Lung (tissue), 12 donors: Measurements from ENCODE around the gene TEX22. TPM values are rescaled to one million over a fixed set of nuclear protein-coding genes. Genes with fewer than 3 reads are reported as not detected.

ENCODE experiments used
- ATAC-seq: fragments of 200-7000 bp; cut with Tn5 transposase; one replicate; pipeline ENCODE4 v1.9.1; 2020; ENCODE audit warnings: moderate number of reproducible peaks; ENCODE audit not compliant: insufficient read depth, low FRiP score
- DNase-seq, 3 donors: peaks; one replicate each; pipeline ENCODE4 v3.0.0-alpha.2; 2013 to 2017
- H3K27ac ChIP-seq, 2 donors: one replicate each; pipeline ENCODE4 v1.5.1; 2013; ENCODE audit warnings: mild to moderate bottlenecking in 2 of 2, moderate library complexity in 2 of 2, control low read depth in 1 of 2, inconsistent platforms in 1 of 2, low read depth in 1 of 2, low read length in 1 of 2
- H3K27me3 ChIP-seq, 3 donors: one replicate each; pipeline ENCODE4 v1.5.1; 2013; ENCODE audit warnings: low read length in 2 of 3; ENCODE audit not compliant: control insufficient read depth in 3 of 3, insufficient read depth in 3 of 3
- H3K36me3 ChIP-seq, 4 donors: one replicate each; pipeline ENCODE4 v1.5.1; 2013; ENCODE audit warnings: low read length in 4 of 4, mild to moderate bottlenecking in 1 of 4, moderate library complexity in 1 of 4; ENCODE audit not compliant: control insufficient read depth in 4 of 4, insufficient read depth in 4 of 4
- H3K4me1 ChIP-seq, 5 donors: one replicate each; pipeline ENCODE4 v1.5.1; 2013; ENCODE audit warnings: low read length in 5 of 5, mild to moderate bottlenecking in 2 of 5, moderate library complexity in 1 of 5; ENCODE audit not compliant: control insufficient read depth in 5 of 5, insufficient read depth in 5 of 5
- H3K4me3 ChIP-seq: one replicate; pipeline ENCODE4 v1.5.1; 2013; ENCODE audit warnings: mild to moderate bottlenecking, control low read depth, moderate library complexity
- H3K9ac ChIP-seq, 2 donors: one replicate each; pipeline ENCODE4 v1.5.1; 2013; ENCODE audit warnings: low read length in 2 of 2, control low read depth in 1 of 2; ENCODE audit not compliant: insufficient read depth in 1 of 2
- H3K9me3 ChIP-seq, 4 donors: one replicate each; pipeline ENCODE4 v1.5.1; 2013; ENCODE audit warnings: low read length in 3 of 4, mild to moderate bottlenecking in 1 of 4, moderate library complexity in 1 of 4; ENCODE audit not compliant: control insufficient read depth in 4 of 4, insufficient read depth in 3 of 4
- CTCF ChIP-seq: IDR thresholded peaks from 2 replicates; pipeline ENCODE4 v1.5.1; 2012; ENCODE audit warnings: mild to moderate bottlenecking; ENCODE audit errors: control extremely low read depth, extremely low read depth
- WGBS, 2 donors: extraction: QIAGEN DNeasy Blood & Tissue Kit; methylation state at CpG; one replicate each; pipeline ENCODE4 v1.1.7; 2013; 5-methylcytosine and 5-hydroxymethylcytosine counted together
- polyA plus RNA-seq, 2 donors: library from polyadenylated mRNA; stranded (reverse); fragments of 200-250 nt; gene quantifications; one replicate each; pipeline ENCODE4 v1.2.1, GENCODE V29; 2013
- total RNA-seq, 2 donors: library from RNA; depleted of rRNA in 1 of 2; stranded (reverse); fragments of >200 nt in 1 of 2; gene quantifications; one replicate each; pipeline ENCODE4 v1.2.1, GENCODE V29; 2014 to 2021
- donor health status: control.
- donor health status: control.
- donor health status: Bipolar disorder and iron deficiency.
- donor health status: healthy.
- donor health status: DM: yes; HTN: yes; CAD: no.

The TEX22 gene
- total and polyA plus RNA-seq, 4 donors = 0.17 to 2.1 (median 0.29) TPM

GRCh38 chr14:105376521-105377440 lies 21.6 kb upstream of the TEX22 start:
- no peaks in the 10 kb centered on the region for H3K9me3 ChIP-seq
- no peak overlapping the region for H3K9ac ChIP-seq
- no peak for DNase-seq
- 88 to 94% methylated on average over 31 to 34 of the region's 34 CpGs for WGBS, 2 donors
- TF ChIP-seq CTCF = no peak
- H3K36me3 ChIP-seq = peaks cover 0 to 16% (median 5%) of the 10 kb centered on the region in 4 donors
- H3K27ac ChIP-seq = no peak overlapping the region
- no peaks in the 10 kb centered on the region for H3K27me3 ChIP-seq
- H3K4me3 ChIP-seq = no peak overlapping the region
- no peak for ATAC-seq
- H3K4me1 ChIP-seq = no peaks in the 10 kb centered on the region

- DNase-seq (no peak), ATAC-seq (no peak)
- 91 to 92% methylated on average over 23 of the region's 23 CpGs for WGBS, 2 donors
- Histone ChIP-seq H3K4me3 (no peak overlapping the region), H3K9ac (no peak overlapping the region), H3K27me3 (no peaks in the 10 kb centered on the region), H3K27ac (no peak overlapping the region), H3K36me3 (peaks cover 0 to 22% (median 5%) of the 10 kb centered on the region in 4 donors), H3K4me1 (no peaks in the 10 kb centered on the region), H3K9me3 (no peaks in the 10 kb centered on the region)
- no peak for TF ChIP-seq CTCF
Observed at GRCh38 chr14:105377555-105378182, 20.7 kb upstream of the TEX22 start.

GRCh38 chr14:105378199-105378598 lies 20.1 kb upstream of the TEX22 start:
- ATAC-seq = no peak
- Histone ChIP-seq H3K4me3 (no peak overlapping the region), H3K9me3 (no peaks in the 10 kb centered on the region), H3K9ac (no peak overlapping the region), H3K36me3 (peaks cover 0 to 28% (median 4%) of the 10 kb centered on the region in 4 donors), H3K27ac (no peak overlapping the region), H3K4me1 (no peaks in the 10 kb centered on the region), H3K27me3 (no peaks in the 10 kb centered on the region)
- TF ChIP-seq CTCF = no peak
- DNase-seq = no peak
- WGBS, 2 donors = 85 to 91% methylated on average over 11 of the region's 11 CpGs
